Renal cortex interstitium (tissue), 11 donors: ENCODE measurements around the gene TARM1. TPM values are rescaled to one million over a fixed set of nuclear protein-coding genes. Genes with fewer than 3 reads are reported as not detected.
A peak's percentile ranks its signal among the peaks of the same experiment; 100 is the strongest.
"Not testable (repeated sequence)": the region's sequence is repeated elsewhere in the genome, so short reads cannot be mapped to it uniquely, and the experiment has no call there.

Experiments used
- DNase-seq, 11 donors: peaks; one replicate each; pipeline ENCODE4 v3.0.0-alpha.2; 2013; ENCODE audit warnings: low read depth in 9 of 11, low spot score in 4 of 11; ENCODE audit errors: extremely low read depth in 1 of 11
- polyA plus RNA-seq, 3 donors: library from polyadenylated mRNA; unstranded; fragments of 120-200 nt; gene quantifications; one replicate each; pipeline ENCODE4 v1.2.1, GENCODE V29; 2013; ENCODE audit not compliant: insufficient read length in 3 of 3

TARM1 gene
- polyA plus RNA-seq, 3 donors: 0.17 to 0.20 TPM; not detected in 1

DNA sequence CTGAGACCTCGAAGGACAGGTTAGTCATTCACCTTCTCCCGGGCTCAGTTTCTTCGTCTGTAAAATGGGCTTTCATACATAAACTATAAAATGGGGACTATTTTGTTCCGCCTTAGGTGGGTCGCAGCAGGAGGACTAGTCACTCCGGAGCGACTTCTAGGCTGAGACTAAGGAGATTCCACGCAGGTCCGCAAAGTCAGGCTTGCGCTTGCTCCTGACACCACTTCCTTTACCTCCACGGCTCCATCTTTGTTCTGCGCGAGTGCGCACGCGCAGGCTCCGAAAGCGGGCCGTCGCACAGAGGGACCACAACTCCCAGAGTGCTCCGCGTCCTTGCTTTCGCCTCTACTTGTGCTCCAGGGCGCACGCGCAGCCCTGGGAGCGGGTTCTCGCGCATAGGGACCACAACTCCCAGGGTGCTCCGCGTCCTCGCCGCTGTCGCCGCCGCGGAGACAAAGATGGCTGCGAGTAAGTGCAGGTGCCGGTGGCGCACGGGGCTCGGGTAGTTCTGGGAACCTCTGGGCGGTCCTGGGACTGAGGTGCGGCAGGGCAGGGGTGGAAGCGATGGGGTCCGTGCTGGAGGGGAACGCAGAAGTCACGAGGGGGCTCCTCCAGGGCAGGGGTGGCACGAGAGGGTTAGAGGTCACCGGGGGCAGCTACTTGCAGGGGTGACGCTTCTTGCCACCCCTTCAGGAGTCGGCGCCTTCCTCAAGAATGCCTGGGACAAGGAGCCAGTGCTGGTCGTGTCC lies 21.4 kb upstream of the TARM1 start, which contains the start of gene NDUFA3:
Gene NDUFA3 (plus strand): TSS at position 435 of the 749 bp plus-strand sequence. CDS start 24 bp downstream, at position 459.
- peak; percentile 95 to 99 (median 98) for DNase-seq

DNA sequence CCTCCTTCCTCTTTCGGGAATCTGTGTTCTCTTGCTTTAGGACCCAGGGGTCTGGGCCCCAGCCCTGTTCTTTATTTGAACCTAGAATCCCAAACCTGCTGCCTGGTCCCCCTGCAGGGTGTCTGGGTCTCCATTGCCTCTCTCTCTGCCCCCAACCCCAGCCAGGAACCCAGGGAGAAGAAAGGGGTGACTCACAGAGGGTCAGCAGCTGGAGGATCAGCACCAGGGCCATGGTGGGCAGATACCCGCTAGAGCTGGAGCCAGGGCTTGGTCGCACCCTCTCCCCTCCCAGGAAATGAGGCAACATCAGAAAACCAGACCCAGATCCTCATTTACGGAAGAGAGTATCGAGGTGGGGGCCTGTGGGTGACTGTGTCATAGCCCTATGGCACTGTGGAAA lies 19.4 kb upstream of the TARM1 start, which contains the start of gene OSCAR:
Gene OSCAR (minus strand): TSS at position 243 of the 400 bp plus-strand sequence. CDS start 11 bp downstream, at position 232.
- DNase-seq: no peak

DNA sequence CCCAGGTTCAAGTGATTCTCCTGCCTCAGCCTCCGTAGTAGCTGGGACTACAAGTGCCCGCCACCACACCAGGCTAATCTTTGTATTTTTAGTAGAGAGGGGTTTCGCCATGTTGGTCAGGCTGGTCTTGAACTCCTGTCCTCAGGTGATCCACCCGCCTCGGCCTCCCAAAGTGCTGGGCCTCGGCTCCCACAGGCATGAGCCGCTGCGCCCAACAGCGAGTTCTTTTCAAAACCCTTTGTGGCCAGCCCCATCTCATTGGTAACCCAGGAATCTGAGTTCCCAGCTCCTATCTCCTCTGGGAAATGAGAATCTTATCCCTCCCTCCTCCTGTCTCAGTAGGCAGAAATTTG lies 18.7 kb upstream of the TARM1 start:
- not testable (repeated sequence) for DNase-seq

DNA sequence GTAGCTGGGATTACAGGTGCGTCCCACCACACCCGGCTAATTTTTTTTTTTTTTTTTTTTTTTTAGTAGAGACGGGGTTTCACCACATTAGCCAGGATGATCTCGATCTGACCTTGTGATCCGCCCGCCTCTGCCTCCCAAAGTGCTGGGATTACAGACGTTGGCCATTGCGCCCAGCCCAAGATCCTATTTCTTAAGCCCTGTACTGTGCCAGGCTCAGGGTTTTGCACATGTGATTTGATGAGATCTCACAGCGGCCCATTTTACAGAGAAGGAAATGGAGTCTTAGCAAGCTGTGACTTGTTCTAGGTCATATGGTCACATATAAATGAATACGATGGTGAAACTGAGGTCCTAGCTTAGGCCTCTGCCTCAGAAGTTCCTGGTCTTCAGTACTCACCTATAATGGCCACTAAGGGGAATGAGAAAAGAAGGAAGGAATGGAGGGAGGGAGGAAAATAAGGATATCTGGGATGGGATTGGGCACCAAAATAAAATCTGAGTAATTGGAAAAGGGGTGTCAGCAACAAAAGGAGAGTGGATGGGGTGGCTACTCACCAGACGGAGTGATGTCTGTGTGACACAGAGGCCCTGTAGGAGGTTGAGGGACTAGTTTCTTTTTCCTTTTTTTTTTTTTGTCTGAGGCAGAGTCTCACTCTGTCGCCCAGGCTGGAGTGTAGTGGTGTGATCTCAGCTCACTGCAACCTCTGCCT lies 18.2 kb upstream of the TARM1 start:
- DNase-seq: no peak

GRCh38 chr19:54096617-54097106 lies 15.5 kb upstream of the TARM1 start:
- no peak for DNase-seq

- peak in 3 of 11 donors; percentile 18 to 31 (median 28) for DNase-seq
Measured at GRCh38 chr19:54095859-54096616, 14.9 kb upstream of the TARM1 start.

DNA sequence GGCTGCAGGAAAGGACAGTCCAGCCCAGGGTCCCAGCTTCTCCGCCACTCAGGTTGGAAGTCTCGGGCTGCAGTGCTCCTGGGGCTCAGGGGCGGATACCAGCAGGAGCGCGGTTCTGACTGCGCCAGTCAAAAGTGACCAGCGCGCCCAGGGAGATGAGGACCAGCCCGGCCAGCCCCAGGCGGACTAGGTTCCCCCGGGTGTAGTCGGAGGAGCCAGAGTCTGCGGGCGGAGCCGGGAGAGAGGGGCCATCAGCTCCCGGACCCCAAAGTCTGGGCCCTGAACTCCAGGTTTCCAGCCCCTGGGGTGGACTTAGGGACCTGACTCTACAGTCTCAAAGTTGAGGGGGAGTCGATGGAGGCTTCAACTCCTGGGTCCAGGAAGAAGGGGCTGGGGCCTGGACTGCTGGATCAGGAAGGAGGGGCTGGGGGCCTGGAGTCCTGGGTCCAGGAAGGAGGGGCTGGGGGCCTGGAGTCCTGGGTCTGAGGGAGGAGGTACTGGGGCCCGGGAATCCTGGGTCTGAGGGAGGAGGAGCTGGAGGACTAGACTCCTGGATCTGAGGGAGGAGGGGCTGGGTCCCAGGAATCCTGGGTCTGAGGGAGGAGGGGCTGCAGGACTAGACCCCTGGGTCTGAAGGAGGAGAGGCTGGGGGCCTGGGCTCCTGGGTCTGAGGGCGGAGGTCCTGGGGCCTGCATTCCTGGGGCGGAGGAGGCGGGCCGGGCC lies 14.1 kb upstream of the TARM1 start:
- no peak for DNase-seq

DNA sequence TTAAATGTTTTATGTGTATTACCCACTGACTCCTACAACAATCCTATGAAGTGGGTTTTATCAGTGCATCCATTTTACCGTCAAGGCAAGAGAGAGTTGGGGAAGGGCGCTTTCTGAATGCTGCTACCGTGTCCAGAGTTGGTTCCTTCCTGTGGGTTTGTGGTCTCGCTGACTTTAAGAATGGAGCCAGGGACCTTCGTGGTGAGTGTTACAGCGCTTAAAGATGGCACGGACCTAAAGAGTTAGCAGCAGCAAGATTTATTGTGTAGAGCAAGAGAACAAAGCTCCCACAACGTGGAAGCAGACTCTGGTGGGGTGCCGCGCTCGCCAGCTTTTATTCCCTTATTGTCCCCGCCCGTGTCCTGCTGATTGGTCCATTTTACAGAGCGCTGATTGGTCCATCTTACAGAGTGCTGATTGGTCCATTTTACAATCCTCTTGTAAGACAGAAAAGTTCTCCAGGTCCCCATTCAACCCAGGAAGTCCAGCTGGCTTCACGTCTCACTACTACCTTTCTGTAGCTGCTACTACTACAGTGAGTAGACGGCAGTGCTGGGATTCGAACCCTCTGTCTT lies 13.3 kb upstream of the TARM1 start:
- no peak for DNase-seq

- no peak for DNase-seq
Measured at GRCh38 chr19:54084410-54084809, 3.2 kb upstream of the TARM1 start.

- DNase-seq: no peak
Measured at GRCh38 chr19:54077334-54077733, 3.8 kb downstream of the TARM1 start.

DNA sequence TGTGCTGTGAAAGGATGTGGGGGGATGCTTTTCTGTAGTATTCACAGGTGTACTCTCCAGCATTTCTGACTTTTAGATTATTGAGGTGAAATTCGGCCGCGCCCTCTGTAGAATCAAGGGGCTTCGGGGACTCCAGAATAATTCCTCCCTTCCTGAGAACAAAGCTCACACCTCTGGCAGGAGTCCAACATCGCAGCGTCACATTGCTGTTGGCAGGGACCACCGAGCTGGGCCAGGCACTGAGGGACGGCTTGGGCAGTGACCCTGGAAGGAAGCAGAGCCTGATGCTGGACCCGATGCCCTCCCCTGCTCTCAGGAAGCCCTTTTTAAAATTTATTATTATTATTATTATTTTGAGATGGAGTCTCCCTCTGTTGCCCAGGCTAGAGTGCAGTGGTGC lies 6.3 kb downstream of the TARM1 start:
- DNase-seq: no peak

DNA sequence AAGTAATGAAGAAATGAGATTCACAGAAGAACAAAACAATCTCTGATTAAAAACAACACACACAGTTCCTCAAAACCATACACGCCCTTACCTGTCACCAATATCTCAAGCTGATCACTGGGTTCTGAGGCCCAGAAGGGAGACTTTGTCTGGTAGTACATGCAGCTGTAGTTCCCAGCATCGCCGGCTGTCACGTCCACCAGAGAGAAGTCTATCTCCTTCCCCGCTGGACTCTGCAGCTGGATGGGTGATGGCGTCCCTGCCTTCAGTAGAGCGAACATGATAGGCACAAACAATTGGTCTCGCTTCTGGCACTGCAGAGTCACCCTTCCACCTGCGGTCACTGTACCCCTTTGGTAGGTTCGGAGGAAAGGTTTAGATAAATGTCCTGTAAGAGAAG lies 7.3 kb downstream of the TARM1 start:
- no peak for DNase-seq

DNA sequence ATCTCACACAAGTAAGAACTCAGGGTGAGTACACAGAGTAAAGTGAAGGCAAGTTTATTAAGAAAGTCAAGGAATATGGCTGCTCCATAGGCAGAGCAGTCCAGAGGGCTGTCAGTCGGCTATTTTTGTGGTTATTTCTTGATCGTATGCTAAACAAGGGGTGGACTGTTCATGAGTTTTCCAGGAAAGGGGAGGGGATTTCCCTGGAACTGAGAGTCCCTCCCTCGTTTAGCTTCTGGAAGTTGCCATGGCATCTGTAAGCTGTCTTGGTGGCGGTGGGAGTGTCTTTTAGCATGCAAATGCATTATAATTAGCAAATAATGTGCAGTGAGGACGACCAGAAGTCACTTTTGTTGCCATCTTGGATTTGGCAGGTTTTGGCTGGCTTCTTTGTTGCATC lies 11.7 kb downstream of the TARM1 start:
- DNase-seq: no peak

DNA sequence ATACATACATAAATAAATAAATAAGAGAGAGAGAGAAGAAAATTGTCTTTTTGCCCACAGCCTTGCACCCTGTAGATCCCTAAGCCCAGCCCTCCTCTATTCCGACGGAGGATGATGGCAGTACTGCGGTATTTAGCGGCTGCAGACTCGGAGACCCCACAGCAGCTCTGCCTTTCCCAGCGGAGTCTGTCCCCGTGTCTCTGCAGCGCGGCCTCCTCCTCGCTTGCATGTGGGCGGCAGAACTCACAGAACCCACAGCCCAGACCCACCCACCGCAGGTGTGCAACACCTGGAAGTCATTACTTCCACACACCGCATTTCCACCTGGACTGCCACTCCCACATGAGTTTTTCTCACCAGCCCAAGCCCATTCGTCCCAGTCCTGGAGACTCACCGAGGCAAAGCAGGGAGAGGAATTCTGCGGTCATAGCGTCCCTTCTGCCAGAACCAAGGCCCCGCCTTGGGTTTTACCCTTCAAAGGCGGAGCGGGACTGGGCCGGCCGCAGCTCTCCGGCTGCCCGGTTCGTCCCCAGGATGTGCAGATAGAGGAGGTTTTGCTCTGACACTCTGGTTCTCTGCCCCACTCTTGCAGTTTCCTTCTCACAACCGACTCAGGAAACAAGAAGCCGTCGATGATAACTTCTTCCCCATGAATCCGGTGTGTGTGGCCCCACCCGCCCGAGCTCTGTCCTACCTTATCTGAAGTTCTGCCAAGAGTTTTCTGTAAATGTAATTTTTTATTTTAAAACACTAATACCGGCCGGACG lies 17.6 kb downstream of the TARM1 start, which contains the start of gene VSTM1:
Gene VSTM1 (minus strand): TSS at position 548 of the 767 bp plus-strand sequence. CDS start 120 bp downstream, at position 428.
- no peak for DNase-seq

DNA sequence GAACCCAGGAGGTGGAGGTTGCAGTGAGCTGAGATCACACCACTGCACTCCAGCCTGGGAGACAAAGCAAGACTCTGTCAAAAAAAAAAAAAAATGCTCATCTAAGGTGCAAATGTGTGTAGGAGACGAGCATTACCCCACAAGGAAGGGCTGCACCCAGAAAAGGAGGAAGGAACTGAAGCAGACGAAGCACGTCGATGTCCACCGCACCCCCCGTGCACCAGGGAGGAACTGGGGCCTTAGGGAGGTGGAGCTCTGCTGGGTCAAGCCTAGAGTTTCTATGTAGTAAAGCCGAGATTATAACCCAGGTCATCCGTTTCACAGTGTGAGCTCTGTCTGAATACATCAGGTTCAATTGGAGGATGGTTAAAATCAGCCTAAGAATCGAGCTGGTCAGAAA lies 18.5 kb downstream of the TARM1 start:
- DNase-seq: no peak

DNA sequence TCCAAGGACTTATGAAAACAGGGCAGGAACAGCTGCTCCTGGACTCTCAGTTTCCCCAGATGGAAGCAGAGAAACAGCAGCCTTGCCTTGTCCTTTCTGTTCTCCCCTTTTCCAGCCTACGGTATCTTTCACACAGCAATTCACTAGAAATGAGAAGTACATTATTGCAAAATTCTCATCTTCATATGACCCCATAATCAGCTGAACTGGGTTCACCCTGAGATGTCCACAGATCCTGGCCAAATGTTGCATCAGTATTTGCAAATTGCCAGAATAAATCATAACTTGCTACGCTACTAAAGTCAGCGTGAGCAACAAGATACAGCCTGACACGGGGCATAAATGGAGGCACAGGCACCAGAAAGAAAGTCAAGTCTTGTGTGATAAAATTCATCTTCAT lies 33.5 kb downstream of the TARM1 start:
- DNase-seq: no peak

GRCh38 chr19:54045771-54046170 lies 35.4 kb downstream of the TARM1 start:
- DNase-seq: no peak

DNA sequence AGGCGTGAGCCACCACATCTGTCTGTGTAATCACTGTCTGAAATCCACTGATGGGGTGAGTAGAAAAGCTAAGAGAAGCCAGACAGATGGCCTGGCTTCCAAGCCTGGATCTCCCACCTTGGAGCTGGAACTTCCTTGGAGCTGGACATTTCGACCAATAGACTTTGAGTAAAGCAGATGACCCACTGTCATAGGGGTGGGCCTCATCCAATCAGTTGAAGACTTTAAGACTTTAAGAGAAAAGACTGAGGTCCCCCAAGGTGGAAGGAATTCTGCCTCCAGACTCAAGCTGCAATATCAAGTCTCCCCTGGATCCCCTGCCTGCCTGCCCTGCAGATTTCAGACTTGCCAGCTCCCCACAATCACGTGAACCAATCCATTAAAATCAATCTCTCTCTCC lies 38.2 kb downstream of the TARM1 start:
- DNase-seq: no peak
